ENCODE measurements around the gene RSPH6A.

DNA sequence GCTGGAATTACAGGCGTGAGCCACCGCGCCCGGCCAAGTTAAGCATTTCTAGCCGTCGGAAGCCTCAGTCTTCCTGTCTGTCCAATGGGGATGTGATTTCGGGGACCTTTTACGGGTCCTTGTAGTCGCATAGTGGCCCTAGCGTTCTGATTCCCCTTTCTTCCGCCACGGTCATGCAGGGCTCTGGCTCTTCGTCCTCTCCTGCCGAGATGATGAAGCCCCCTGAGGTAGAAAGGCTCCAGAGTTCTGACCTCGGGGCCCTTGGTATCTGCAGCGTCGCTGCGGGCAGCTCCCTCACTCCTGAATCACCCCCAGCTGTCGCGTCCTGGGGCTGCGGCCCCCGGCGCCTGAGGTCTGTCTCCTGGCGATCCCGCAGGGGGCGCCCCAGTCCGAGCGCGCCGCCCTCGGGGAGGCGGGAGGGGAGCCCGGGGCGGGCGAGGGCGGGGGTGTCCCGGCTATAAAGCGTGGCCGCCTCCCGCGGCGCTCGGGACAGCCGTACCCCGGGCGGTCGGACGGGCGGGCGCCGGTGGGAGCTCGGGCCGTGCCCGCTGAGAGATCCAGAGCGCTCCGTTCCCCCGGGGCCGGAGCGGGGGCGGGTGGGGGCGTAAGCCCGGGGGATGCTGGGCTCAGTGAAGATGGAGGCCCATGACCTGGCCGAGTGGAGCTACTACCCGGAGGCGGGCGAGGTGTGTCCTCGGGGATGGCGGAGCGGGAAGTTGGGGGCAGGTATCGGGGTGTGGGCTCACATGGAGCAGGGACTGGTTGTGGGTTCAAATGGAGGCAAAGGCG lies 48.9 kb upstream of the RSPH6A start, which contains the start of gene FOXA3:
- TF ChIP-seq, protein P1, sequence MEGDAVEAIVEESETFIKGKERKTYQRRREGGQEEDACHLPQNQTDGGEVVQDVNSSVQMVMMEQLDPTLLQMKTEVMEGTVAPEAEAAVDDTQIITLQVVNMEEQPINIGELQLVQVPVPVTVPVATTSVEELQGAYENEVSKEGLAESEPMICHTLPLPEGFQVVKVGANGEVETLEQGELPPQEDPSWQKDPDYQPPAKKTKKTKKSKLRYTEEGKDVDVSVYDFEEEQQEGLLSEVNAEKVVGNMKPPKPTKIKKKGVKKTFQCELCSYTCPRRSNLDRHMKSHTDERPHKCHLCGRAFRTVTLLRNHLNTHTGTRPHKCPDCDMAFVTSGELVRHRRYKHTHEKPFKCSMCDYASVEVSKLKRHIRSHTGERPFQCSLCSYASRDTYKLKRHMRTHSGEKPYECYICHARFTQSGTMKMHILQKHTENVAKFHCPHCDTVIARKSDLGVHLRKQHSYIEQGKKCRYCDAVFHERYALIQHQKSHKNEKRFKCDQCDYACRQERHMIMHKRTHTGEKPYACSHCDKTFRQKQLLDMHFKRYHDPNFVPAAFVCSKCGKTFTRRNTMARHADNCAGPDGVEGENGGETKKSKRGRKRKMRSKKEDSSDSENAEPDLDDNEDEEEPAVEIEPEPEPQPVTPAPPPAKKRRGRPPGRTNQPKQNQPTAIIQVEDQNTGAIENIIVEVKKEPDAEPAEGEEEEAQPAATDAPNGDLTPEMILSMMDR (IDR thresholded peaks at IDR 0.05): no peak
- no peak for TF ChIP-seq POLR2A (IDR thresholded peaks at IDR 0.05)

Measured in lower leg skin (tissue), 3 donors.